ENCODE results near the gene ARID1B.
A peak's percentile ranks its signal among the peaks of the same experiment; 100 is the strongest.

The ARID1B gene

DNA sequence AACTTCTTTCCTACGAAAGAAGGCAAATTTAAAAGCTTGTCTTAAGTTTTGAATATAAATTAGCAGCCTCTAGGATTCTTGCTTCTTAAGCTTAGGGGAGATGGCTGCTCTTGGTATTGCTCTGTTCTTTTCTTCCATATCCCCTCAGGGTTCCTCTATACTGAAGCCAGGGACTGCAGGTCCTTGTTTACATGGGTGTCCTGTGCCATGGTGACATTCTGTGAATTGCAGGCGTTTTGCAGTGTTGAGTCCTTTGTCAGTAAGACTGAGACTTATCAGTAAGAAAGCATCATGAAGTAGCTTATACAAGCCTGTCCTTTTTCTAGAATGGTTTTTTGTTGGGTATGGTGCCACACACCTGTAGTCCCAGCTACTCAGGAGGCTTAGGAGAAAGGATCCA is 147.8 kb downstream of the ARID1B start:
- ChIA-PET CTCF (interaction anchor here (1.1 to 1.4 kb wide), 3 partner anchors 9 to 15 kb away, joined by 3 read pairs; no protein-coding TSS in a partner anchor), POLR2A (no interaction called here)

DNA sequence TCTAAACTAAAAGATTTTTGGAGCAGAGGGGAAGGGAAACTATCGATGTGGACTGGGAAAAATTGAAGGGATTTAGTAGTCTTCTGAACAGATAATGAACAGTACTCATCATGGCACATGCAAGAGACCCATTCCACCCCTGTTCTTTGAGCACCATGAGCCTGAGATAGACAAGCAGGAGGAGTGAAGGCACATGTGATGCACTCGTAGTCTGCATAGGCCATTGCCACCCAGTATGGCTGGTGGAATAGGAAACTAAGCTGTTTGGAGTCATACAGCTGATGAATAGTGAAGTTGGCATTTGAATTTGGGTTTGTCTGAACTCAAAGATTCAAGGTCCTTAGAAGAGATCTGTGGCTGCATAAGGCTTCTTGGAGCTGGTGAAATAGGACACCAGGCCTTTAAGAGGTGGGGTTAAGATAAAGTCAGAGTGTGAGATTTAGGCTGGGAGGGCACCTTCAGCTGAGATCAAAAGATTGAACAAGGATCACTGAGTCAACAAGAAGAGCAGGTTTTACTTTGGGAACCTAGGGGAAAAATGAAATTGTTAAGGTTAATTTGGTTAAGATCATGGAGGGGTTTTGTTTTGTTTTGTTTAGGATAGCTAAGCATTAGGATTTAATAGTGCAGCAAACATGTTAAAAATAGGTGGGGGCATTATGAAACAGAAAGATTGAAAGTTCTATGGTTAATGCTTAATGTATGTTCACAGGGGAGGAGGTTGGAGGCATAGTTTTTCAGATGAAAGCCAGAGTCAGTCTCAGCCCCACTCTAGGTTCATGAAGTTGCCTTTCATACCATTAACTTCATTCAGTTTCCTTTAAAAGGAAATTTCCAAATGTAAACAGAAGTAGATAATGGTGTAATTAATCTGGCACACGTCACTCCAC is 148.8 kb downstream of the ARID1B start:
- ChIA-PET CTCF (interaction anchor here (0.8 to 1.4 kb wide), 4 partner anchors 8 to 130 kb away, joined by 3 read pairs; no protein-coding TSS in a partner anchor), POLR2A (interaction anchor here (0.6 kb wide), 1 partner anchor 26 kb away, joined by 3 read pairs; no protein-coding TSS in a partner anchor)
- Histone ChIP-seq H3K27me3 (replicated peaks in 2 of 5; ENCODE audit: control insufficient read depth in 4 of 5, insufficient read depth in 5 of 5, low read length in 4 of 5) (no peaks in the 10 kb centered on the region), H3K4me1 (ENCODE audit: control extremely low read depth in 1 of 4, control insufficient read depth in 4 of 4, insufficient read depth in 4 of 4, low read length in 3 of 4) (peaks cover 0 to 3% (median 0%) of the 10 kb centered on the region in 4 experiments), H3K36me3 (ENCODE audit: control insufficient read depth in 4 of 4, insufficient read depth in 4 of 4, low read length in 3 of 4) (peaks cover 0 to 9% (median 4%) of the 10 kb centered on the region in 4 experiments), H3K4me3 (ENCODE audit: control insufficient read depth in 1 of 7, extremely low read depth in 1 of 7, insufficient read depth in 4 of 7, low read depth in 2 of 7, low read length in 6 of 7) (no peak overlapping the region), H3K9me3 (ENCODE audit: control extremely low read depth in 1 of 5, control insufficient read depth in 4 of 5, insufficient read depth in 2 of 5, low read depth in 1 of 5, low read length in 4 of 5) (no peaks in the 10 kb centered on the region), H3K27ac (ENCODE audit: insufficient read depth in 1 of 2, low read depth in 1 of 2, low read length in 2 of 2, poor library complexity in 1 of 2, severe bottlenecking in 2 of 2) (peak overlapping the region in 1 of 2 experiments; percentile 36)
- 100% methylated on average over 2 of the region's 3 CpGs for WGBS (ENCODE audit: insufficient coverage)
- no peak for DNase-seq

More for the DNA sequence above, 147.8 kb downstream of the ARID1B start:
- Histone ChIP-seq H3K27me3 (replicated peaks in 2 of 5; ENCODE audit: control insufficient read depth in 4 of 5, insufficient read depth in 5 of 5, low read length in 4 of 5) (no peaks in the 10 kb centered on the region), H3K4me1 (ENCODE audit: control extremely low read depth in 1 of 4, control insufficient read depth in 4 of 4, insufficient read depth in 4 of 4, low read length in 3 of 4) (peaks cover 0 to 5% (median 0%) of the 10 kb centered on the region in 4 experiments), H3K4me3 (ENCODE audit: control insufficient read depth in 1 of 7, extremely low read depth in 1 of 7, insufficient read depth in 4 of 7, low read depth in 2 of 7, low read length in 6 of 7) (no peak overlapping the region), H3K27ac (ENCODE audit: insufficient read depth in 1 of 2, low read depth in 1 of 2, low read length in 2 of 2, poor library complexity in 1 of 2, severe bottlenecking in 2 of 2) (no peak overlapping the region), H3K36me3 (ENCODE audit: control insufficient read depth in 4 of 4, insufficient read depth in 4 of 4, low read length in 3 of 4) (peaks cover 0 to 5% (median 4%) of the 10 kb centered on the region in 4 experiments), H3K9me3 (ENCODE audit: control extremely low read depth in 1 of 5, control insufficient read depth in 4 of 5, insufficient read depth in 2 of 5, low read depth in 1 of 5, low read length in 4 of 5) (no peaks in the 10 kb centered on the region)
- DNase-seq, result no peak
- 100% methylated on average over 1 of the region's 2 CpGs for WGBS (ENCODE audit: insufficient coverage)

DNA sequence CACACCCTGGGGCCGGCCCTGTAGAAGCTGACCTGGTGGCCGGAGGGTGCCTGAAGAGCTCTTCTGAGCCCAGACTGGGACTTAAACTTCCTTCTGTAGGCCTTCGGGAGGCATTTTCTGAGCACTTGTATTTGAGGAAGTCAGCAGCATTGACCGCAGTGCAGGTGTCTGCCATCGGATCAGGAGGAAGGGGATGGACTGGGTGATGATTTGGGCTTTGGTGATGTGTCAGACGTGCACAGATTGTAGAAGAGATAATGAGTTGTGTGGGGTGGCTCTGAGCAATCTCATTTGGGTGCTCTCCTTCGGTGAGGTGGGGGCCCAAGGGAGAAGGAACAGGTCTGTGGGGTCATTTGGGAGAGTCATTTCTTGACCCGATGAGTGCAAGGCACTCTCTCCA is 150.9 kb downstream of the ARID1B start:
- H3K27ac ChIP-seq (ENCODE audit: insufficient read depth in 1 of 2, low read depth in 1 of 2, low read length in 2 of 2, poor library complexity in 1 of 2, severe bottlenecking in 2 of 2), result peak overlapping the region in 1 of 2 experiments; percentile 14
- CTCF ChIA-PET, result no interaction called here

DNA sequence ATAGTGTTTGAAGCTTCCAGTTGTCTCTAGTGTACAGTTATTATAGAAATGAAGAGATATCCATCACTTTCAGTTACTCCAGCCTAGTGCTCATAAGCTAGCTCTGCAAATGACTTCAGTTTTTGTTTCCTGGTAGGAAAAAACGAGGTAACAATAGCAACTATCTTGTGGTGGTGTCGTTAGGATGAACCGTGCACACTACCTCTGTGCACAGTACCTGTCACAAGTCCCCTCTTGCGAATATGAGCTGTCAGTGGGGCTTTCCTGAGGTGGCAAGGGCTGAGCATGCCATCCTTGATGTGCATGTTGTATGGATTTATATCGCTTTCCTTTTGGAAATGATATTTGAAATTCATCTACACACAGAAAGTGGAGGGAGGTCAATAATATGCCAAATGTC is 151.8 kb downstream of the ARID1B start:
- ChIA-PET POLR2A (no interaction called here), CTCF (no interaction called here)
- H3K27me3 ChIP-seq (replicated peaks in 2 of 5; ENCODE audit: control insufficient read depth in 4 of 5, insufficient read depth in 5 of 5, low read length in 4 of 5), result no peaks in the 10 kb centered on the region
- peaks cover 0 to 9% (median 4%) of the 10 kb centered on the region in 4 experiments for H3K36me3 ChIP-seq (ENCODE audit: control insufficient read depth in 4 of 4, insufficient read depth in 4 of 4, low read length in 3 of 4)
- no peak for DNase-seq
- peaks cover 2 to 13% (median 6%) of the 10 kb centered on the region in 4 experiments for H3K4me1 ChIP-seq (ENCODE audit: control extremely low read depth in 1 of 4, control insufficient read depth in 4 of 4, insufficient read depth in 4 of 4, low read length in 3 of 4)
- 92% methylated on average over 4 of the region's 5 CpGs for WGBS (ENCODE audit: insufficient coverage)
- H3K9me3 ChIP-seq (ENCODE audit: control extremely low read depth in 1 of 5, control insufficient read depth in 4 of 5, insufficient read depth in 2 of 5, low read depth in 1 of 5, low read length in 4 of 5), result no peaks in the 10 kb centered on the region
- no peak overlapping the region for H3K4me3 ChIP-seq (ENCODE audit: control insufficient read depth in 1 of 7, extremely low read depth in 1 of 7, insufficient read depth in 4 of 7, low read depth in 2 of 7, low read length in 6 of 7)
- H3K27ac ChIP-seq (ENCODE audit: insufficient read depth in 1 of 2, low read depth in 1 of 2, low read length in 2 of 2, poor library complexity in 1 of 2, severe bottlenecking in 2 of 2), result no peak overlapping the region

More for the DNA sequence above, 150.9 kb downstream of the ARID1B start:
- 76% methylated on average over 7 of the region's 8 CpGs for WGBS (ENCODE audit: insufficient coverage)
- no peaks in the 10 kb centered on the region for H3K27me3 ChIP-seq (replicated peaks in 2 of 5; ENCODE audit: control insufficient read depth in 4 of 5, insufficient read depth in 5 of 5, low read length in 4 of 5)
- no peaks in the 10 kb centered on the region for H3K9me3 ChIP-seq (ENCODE audit: control extremely low read depth in 1 of 5, control insufficient read depth in 4 of 5, insufficient read depth in 2 of 5, low read depth in 1 of 5, low read length in 4 of 5)
- H3K4me3 ChIP-seq (ENCODE audit: control insufficient read depth in 1 of 7, extremely low read depth in 1 of 7, insufficient read depth in 4 of 7, low read depth in 2 of 7, low read length in 6 of 7), result no peak overlapping the region
- peak in 2 of 3 donors; percentile 49 to 60 for DNase-seq
- POLR2A ChIA-PET, result no interaction called here
- H3K36me3 ChIP-seq (ENCODE audit: control insufficient read depth in 4 of 4, insufficient read depth in 4 of 4, low read length in 3 of 4), result peaks cover 0 to 9% (median 4%) of the 10 kb centered on the region in 4 experiments
- peaks cover 2 to 10% (median 3%) of the 10 kb centered on the region in 4 experiments for H3K4me1 ChIP-seq (ENCODE audit: control extremely low read depth in 1 of 4, control insufficient read depth in 4 of 4, insufficient read depth in 4 of 4, low read length in 3 of 4)

GRCh38 chr6:156931283-156931682 is 154.1 kb downstream of the ARID1B start:
- peaks cover 6 to 13% (median 10%) of the 10 kb centered on the region in 4 experiments for H3K36me3 ChIP-seq (ENCODE audit: control insufficient read depth in 4 of 4, insufficient read depth in 4 of 4, low read length in 3 of 4)
- no peaks in the 10 kb centered on the region for H3K9me3 ChIP-seq (ENCODE audit: control extremely low read depth in 1 of 5, control insufficient read depth in 4 of 5, insufficient read depth in 2 of 5, low read depth in 1 of 5, low read length in 4 of 5)
- H3K27me3 ChIP-seq (replicated peaks in 2 of 5; ENCODE audit: control insufficient read depth in 4 of 5, insufficient read depth in 5 of 5, low read length in 4 of 5), result no peaks in the 10 kb centered on the region
- H3K4me3 ChIP-seq (ENCODE audit: control insufficient read depth in 1 of 7, extremely low read depth in 1 of 7, insufficient read depth in 4 of 7, low read depth in 2 of 7, low read length in 6 of 7), result no peak overlapping the region
- WGBS (ENCODE audit: insufficient coverage), result 100% methylated on average over 3 of the region's 3 CpGs
- DNase-seq, result no peak
- POLR2A ChIA-PET, result interaction anchor here (0.6 kb wide), 2 partner anchors 115 to 501 kb away, joined by 3 to 7 read pairs; no protein-coding TSS in a partner anchor
- no peak overlapping the region for H3K27ac ChIP-seq (ENCODE audit: insufficient read depth in 1 of 2, low read depth in 1 of 2, low read length in 2 of 2, poor library complexity in 1 of 2, severe bottlenecking in 2 of 2)
- H3K4me1 ChIP-seq (ENCODE audit: control extremely low read depth in 1 of 4, control insufficient read depth in 4 of 4, insufficient read depth in 4 of 4, low read length in 3 of 4), result peaks cover 2 to 12% (median 6%) of the 10 kb centered on the region in 4 experiments
- CTCF ChIA-PET, result interaction anchor here (0.6 to 1.7 kb wide), 3 partner anchors 26 to 358 kb away, joined by 3 to 5 read pairs (median 3); no protein-coding TSS in a partner anchor

DNA sequence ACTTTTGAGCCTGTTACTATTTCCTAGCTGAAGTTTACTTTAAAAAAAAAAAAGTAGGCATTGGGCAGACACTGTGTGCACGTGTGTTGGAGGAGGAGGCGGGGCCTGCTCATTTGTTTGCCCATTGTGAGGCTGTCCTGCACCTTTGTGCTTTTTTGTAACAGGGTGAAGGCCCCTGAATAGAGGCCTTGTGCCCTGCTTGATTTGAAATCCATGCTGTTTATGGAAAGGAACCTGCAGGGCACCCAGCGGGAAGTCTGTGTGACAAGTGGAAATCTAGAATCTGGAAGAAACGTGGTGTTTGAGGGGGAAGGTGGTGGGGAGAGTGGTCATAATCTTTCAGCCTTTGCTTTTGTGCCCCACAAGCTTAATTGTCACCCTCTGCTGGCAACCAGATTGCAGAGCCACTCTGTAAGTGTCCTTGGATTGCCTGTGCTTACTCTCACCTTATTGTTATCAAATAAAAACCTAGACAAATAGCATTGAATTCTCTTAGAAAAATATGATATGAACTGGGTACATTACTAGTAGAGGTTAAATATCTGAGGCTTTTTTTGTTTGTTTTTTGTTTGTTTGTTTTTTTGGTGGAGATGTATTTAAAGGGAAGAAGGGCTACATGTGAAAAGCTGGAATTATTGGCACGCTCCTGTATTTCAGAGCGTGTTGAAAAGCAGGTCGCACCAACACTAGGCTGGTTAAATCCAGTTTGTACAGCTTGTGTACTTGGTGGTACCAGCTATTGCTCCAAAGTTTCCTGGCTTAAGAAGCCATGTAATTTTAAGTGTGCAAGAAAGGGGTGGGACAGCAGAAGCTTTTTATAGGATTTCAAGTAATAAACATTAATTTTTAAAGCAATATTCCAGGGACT is 156.3 kb downstream of the ARID1B start:
- peaks cover 2 to 15% (median 6%) of the 10 kb centered on the region in 4 experiments for H3K4me1 ChIP-seq (ENCODE audit: control extremely low read depth in 1 of 4, control insufficient read depth in 4 of 4, insufficient read depth in 4 of 4, low read length in 3 of 4)
- DNase-seq, result peak; percentile 52 to 71 (median 65)
- H3K9me3 ChIP-seq (ENCODE audit: control extremely low read depth in 1 of 5, control insufficient read depth in 4 of 5, insufficient read depth in 2 of 5, low read depth in 1 of 5, low read length in 4 of 5), result no peaks in the 10 kb centered on the region
- ChIA-PET CTCF (interaction anchor here (0.5 to 3.7 kb wide), 16 partner anchors 8 to 1525 kb away, joined by 3 to 28 read pairs (median 4); no protein-coding TSS in a partner anchor), POLR2A (no interaction called here)
- no peaks in the 10 kb centered on the region for H3K27me3 ChIP-seq (replicated peaks in 2 of 5; ENCODE audit: control insufficient read depth in 4 of 5, insufficient read depth in 5 of 5, low read length in 4 of 5)
- 67% methylated on average over 6 of the region's 7 CpGs for WGBS (ENCODE audit: insufficient coverage)
- H3K36me3 ChIP-seq (ENCODE audit: control insufficient read depth in 4 of 4, insufficient read depth in 4 of 4, low read length in 3 of 4), result peaks cover 6 to 14% (median 9%) of the 10 kb centered on the region in 4 experiments
- no peak overlapping the region for H3K27ac ChIP-seq (ENCODE audit: insufficient read depth in 1 of 2, low read depth in 1 of 2, low read length in 2 of 2, poor library complexity in 1 of 2, severe bottlenecking in 2 of 2)
- H3K4me3 ChIP-seq (ENCODE audit: control insufficient read depth in 1 of 7, extremely low read depth in 1 of 7, insufficient read depth in 4 of 7, low read depth in 2 of 7, low read length in 6 of 7), result no peak overlapping the region
